GM19238 (cell line): Measurements from ENCODE around the gene MED13L.

Experiments used
- DNase-seq: peaks from one replicate; pipeline ENCODE4 v3.0.0; 2011; ENCODE audit warnings: low spot score; ENCODE audit not compliant: insufficient read length

The MED13L gene

DNA sequence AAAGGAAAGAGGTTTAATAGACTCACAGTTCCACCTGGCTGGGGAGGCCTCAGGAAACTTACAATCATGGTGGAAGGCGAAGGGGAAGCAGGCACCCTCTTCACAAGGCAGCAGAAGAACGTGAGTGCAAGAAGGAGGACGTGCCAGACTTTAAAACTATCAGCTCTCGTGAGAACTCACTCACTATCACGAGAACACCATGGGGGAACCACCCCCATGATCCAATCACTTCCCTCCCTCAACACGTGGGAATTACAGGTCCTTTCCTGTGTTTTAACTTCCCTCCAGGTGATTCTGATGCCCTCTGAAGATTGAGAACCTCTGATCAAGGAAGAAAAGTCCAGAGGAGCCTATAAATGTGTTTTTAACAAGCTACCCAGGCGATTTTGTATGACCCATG lies 358.7 kb downstream of the MED13L start:
- DNase-seq: no peak

DNA sequence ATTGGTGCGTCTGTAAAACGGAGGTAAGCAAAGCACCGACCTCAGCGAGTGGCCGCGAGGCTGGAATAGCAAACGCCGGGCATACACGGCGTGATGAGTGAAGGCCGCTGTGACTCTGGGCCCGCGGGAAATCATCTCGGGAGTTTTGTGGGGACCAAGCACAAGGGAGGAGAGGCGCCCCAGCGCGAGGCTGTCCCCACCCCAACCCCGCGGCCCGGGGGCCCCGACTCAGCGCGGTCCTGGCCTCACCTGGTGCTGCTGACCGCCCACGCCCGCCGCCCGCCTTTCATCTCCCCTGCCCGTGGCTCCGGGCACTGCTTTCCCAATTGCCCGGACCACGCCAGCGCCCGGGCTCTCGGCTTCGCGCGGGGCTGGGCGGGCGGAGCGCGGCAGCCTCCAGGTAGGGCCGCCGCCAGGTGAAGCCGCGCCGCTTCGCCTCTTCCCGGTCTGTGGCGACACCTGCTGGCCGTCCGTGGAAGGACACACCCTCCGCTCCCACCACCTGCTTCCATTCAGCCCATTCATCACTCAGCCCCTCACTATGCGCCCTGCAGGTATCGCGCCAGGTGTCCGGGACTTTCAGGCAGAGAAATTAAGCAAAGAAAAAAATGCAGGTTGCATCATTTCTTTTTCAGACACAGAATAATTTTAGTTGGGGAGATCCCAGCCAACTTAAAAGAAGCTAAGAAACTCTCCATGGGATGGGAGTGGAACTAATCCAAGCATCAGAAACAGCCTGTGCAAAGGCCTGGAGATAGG lies 360.4 kb downstream of the MED13L start:
- DNase-seq: peak; percentile 70

DNA sequence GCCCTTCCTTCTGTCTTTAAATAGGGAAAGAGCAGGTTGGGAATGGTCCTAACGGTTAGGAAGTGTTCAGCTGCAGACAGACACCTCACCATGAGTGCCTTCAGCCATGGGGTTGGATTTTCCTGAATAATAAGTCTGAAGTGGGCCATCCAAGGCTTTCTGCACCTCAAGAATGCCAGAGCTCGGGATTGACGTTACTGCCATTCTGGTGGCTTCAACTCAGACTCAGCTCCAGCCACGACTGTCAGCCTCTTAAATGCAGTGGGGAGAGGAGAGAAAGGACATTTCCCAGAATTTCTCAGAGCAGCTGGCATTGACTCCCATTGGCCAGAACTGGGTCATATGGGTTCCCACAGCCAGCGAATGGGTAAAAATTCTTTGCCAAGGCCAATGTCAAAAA lies 363.4 kb downstream of the MED13L start:
- DNase-seq: no peak

DNA sequence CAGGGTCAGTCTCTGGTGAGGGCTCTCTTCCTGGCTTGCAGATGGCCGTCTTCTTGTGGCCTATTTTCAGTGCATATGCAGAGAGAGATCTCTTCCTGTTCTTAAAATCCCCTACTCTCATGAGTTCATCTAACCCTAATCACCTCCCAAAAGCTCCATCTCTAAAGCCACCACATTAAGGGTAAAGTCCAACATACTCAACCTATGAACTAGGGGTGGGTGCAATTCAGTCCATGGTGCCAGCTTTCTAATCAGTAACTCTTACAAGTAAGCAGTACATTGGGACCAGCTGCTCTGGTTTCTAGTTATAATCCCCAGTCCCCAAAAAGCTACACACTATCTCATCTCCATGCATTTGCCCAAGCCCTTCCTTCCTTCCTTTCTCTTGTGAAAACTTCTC lies 365.1 kb downstream of the MED13L start:
- DNase-seq: no peak

DNA sequence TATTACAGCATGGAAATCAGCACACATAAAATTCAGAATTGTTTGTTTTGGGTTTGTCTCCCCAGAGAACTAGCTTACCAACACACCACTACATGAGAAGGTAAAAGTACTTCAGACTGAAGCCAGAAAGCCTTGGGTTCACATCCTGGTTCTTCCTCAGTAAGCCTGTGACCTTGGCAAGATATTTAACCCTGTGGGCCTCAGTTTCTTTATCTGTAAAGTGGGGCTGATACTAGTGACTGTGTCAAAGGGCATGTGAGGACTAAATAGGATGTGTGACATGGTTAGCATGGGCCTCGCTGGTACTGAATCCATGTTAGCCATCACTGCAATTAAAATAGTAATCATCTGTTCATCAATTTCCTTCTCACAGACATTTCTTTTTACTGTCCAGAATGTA lies 366.1 kb downstream of the MED13L start:
- DNase-seq: no peak

DNA sequence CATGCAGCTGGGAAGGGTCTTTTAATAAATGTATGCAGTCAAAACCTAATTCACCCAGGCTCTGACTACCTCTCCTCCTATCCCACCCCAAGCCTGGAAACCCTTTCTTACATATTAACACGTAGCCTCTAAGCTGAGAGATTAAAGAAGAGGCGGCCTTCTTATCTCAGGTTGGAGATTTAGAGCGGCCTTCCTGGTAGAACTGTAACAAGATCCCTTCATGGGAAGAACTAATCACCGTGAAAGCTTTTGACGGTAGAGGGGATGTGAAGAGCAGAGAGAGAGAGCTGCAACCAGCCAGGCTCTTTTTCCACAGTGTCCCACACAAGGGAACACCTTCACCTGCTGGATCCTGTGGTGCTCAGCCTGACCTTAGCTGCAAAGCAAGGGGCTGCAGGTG lies 367.4 kb downstream of the MED13L start:
- no peak for DNase-seq
